ENCODE data around the gene PATJ. TPM values are rescaled to one million over a fixed set of nuclear protein-coding genes. Genes with fewer than 3 reads are reported as not detected.

Gene PATJ
- total and polyA plus RNA-seq, 9 donors = 2.8 to 5.1 (median 3.5) TPM

- WGBS (ENCODE audit: insufficient coverage) = no CpG with 5 or more reads among the region's 4 CpGs
- H3K36me3 ChIP-seq (ENCODE audit: control insufficient read depth, insufficient read depth, low read length) = no peaks in the 10 kb centered on the region
- no peaks in the 10 kb centered on the region for H3K9me3 ChIP-seq (replicated peaks; ENCODE audit: control insufficient read depth, low read depth, low read length)
- DNase-seq = no peak
- no peaks in the 10 kb centered on the region for H3K27me3 ChIP-seq (ENCODE audit: control insufficient read depth, insufficient read depth, low read length)
- peaks cover 4% of the 10 kb centered on the region for H3K4me1 ChIP-seq (ENCODE audit: control insufficient read depth, insufficient read depth, low read length)
- no peak overlapping the region for H3K27ac ChIP-seq (ENCODE audit: low read length)
- no peak overlapping the region for H3K4me3 ChIP-seq (ENCODE audit: low read length)
Observed at GRCh38 chr1:61748566-61748965, 6.3 kb downstream of the PATJ start.

GRCh38 chr1:61749574-61749973 lies 7.3 kb downstream of the PATJ start:
- Histone ChIP-seq H3K4me3 (ENCODE audit: low read length) (no peak overlapping the region), H3K27me3 (ENCODE audit: control insufficient read depth, insufficient read depth, low read length) (no peaks in the 10 kb centered on the region), H3K27ac (ENCODE audit: low read length) (no peak overlapping the region), H3K4me1 (ENCODE audit: control insufficient read depth, insufficient read depth, low read length) (no peaks in the 10 kb centered on the region), H3K36me3 (ENCODE audit: control insufficient read depth, insufficient read depth, low read length) (no peaks in the 10 kb centered on the region), H3K9me3 (replicated peaks; ENCODE audit: control insufficient read depth, low read depth, low read length) (no peaks in the 10 kb centered on the region)
- no CpG with 5 or more reads among the region's 2 CpGs for WGBS (ENCODE audit: insufficient coverage)
- DNase-seq = no peak

- Histone ChIP-seq H3K4me3 (ENCODE audit: low read length) (no peak overlapping the region), H3K27me3 (ENCODE audit: control insufficient read depth, insufficient read depth, low read length) (no peaks in the 10 kb centered on the region), H3K27ac (ENCODE audit: low read length) (no peak overlapping the region), H3K4me1 (ENCODE audit: control insufficient read depth, insufficient read depth, low read length) (no peaks in the 10 kb centered on the region), H3K9me3 (replicated peaks; ENCODE audit: control insufficient read depth, low read depth, low read length) (no peaks in the 10 kb centered on the region), H3K36me3 (ENCODE audit: control insufficient read depth, insufficient read depth, low read length) (no peaks in the 10 kb centered on the region)
- no CpG with 5 or more reads among the region's 1 CpG for WGBS (ENCODE audit: insufficient coverage)
- no peak for DNase-seq
Observed at GRCh38 chr1:61752921-61753389, 10.7 kb downstream of the PATJ start.

GRCh38 chr1:61753998-61754508 lies 11.8 kb downstream of the PATJ start:
- no peak for DNase-seq
- Histone ChIP-seq H3K36me3 (ENCODE audit: control insufficient read depth, insufficient read depth, low read length) (no peaks in the 10 kb centered on the region), H3K4me3 (ENCODE audit: low read length) (no peak overlapping the region), H3K9me3 (replicated peaks; ENCODE audit: control insufficient read depth, low read depth, low read length) (no peaks in the 10 kb centered on the region), H3K4me1 (ENCODE audit: control insufficient read depth, insufficient read depth, low read length) (no peaks in the 10 kb centered on the region), H3K27me3 (ENCODE audit: control insufficient read depth, insufficient read depth, low read length) (no peaks in the 10 kb centered on the region), H3K27ac (ENCODE audit: low read length) (no peak overlapping the region)
- 100% methylated on average over 1 of the region's 1 CpG for WGBS (ENCODE audit: insufficient coverage)

DNA sequence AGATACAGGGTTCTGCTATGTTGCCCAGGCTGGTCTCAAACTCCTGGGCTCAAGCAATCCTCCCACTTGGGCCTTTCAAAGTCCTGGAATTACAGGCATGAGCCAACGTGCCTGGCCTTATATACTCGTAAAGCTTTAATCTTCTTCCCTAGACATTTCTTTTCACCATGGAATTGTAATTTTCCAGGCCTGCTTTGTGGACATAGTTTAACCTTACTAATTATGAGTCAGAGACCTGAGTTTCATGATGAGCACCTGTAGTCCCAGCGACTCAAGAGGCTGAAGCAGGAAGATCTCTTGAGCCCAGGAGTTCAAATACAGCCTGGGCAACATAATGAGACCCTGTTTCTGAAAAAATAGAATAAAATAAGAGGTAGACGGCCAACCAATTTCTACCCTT lies 12.3 kb downstream of the PATJ start:
- Histone ChIP-seq H3K4me3 (ENCODE audit: low read length) (no peak overlapping the region), H3K27me3 (ENCODE audit: control insufficient read depth, insufficient read depth, low read length) (no peaks in the 10 kb centered on the region), H3K36me3 (ENCODE audit: control insufficient read depth, insufficient read depth, low read length) (no peaks in the 10 kb centered on the region), H3K9me3 (replicated peaks; ENCODE audit: control insufficient read depth, low read depth, low read length) (no peaks in the 10 kb centered on the region), H3K4me1 (ENCODE audit: control insufficient read depth, insufficient read depth, low read length) (no peaks in the 10 kb centered on the region), H3K27ac (ENCODE audit: low read length) (no peak overlapping the region)
- no peak for DNase-seq
- WGBS (ENCODE audit: insufficient coverage) = 57% methylated on average over 1 of the region's 4 CpGs

- H3K4me3 ChIP-seq (ENCODE audit: low read length) = no peak overlapping the region
- H3K27ac ChIP-seq (ENCODE audit: low read length) = no peak overlapping the region
- no peaks in the 10 kb centered on the region for H3K4me1 ChIP-seq (ENCODE audit: control insufficient read depth, insufficient read depth, low read length)
- no peaks in the 10 kb centered on the region for H3K27me3 ChIP-seq (ENCODE audit: control insufficient read depth, insufficient read depth, low read length)
- no CpG with 5 or more reads among the region's 3 CpGs for WGBS (ENCODE audit: insufficient coverage)
- DNase-seq = no peak
- H3K9me3 ChIP-seq (replicated peaks; ENCODE audit: control insufficient read depth, low read depth, low read length) = no peaks in the 10 kb centered on the region
- H3K36me3 ChIP-seq (ENCODE audit: control insufficient read depth, insufficient read depth, low read length) = no peaks in the 10 kb centered on the region
Observed at GRCh38 chr1:61756773-61757172, 14.5 kb downstream of the PATJ start.

- no peak overlapping the region for H3K27ac ChIP-seq (ENCODE audit: low read length)
- peak; percentile 16 for DNase-seq
- H3K4me3 ChIP-seq (ENCODE audit: low read length) = no peak overlapping the region
- WGBS (ENCODE audit: insufficient coverage) = no CpG with 5 or more reads among the region's 2 CpGs
- no peaks in the 10 kb centered on the region for H3K27me3 ChIP-seq (ENCODE audit: control insufficient read depth, insufficient read depth, low read length)
- H3K36me3 ChIP-seq (ENCODE audit: control insufficient read depth, insufficient read depth, low read length) = no peaks in the 10 kb centered on the region
- H3K4me1 ChIP-seq (ENCODE audit: control insufficient read depth, insufficient read depth, low read length) = no peaks in the 10 kb centered on the region
- H3K9me3 ChIP-seq (replicated peaks; ENCODE audit: control insufficient read depth, low read depth, low read length) = no peaks in the 10 kb centered on the region
Observed at GRCh38 chr1:61757950-61758349, 15.7 kb downstream of the PATJ start.

DNA sequence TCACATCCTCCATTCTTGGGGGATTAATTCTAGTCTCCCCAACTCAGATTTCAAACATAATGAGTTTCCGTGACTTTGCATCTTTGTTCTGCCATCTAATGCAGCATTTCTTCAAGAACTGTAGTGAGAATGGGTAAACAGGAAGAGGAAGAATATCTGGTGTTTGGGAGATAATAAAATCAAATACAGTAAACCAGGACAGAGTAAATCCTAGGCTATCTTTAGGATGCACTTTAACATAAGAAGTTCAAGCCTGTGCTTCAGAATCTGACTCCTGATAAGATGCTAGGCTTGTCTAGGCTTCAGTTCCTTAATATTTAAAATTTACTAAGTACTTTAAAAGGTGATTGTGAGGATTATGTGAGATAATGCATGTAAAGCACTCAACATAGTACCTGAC lies 27.9 kb downstream of the PATJ start:
- no peak for DNase-seq
- H3K4me3 ChIP-seq (ENCODE audit: low read length) = no peak overlapping the region
- no peak overlapping the region for H3K27ac ChIP-seq (ENCODE audit: low read length)
- H3K4me1 ChIP-seq (ENCODE audit: control insufficient read depth, insufficient read depth, low read length) = no peaks in the 10 kb centered on the region
- H3K36me3 ChIP-seq (ENCODE audit: control insufficient read depth, insufficient read depth, low read length) = no peaks in the 10 kb centered on the region
- H3K27me3 ChIP-seq (ENCODE audit: control insufficient read depth, insufficient read depth, low read length) = no peaks in the 10 kb centered on the region
- no peaks in the 10 kb centered on the region for H3K9me3 ChIP-seq (replicated peaks; ENCODE audit: control insufficient read depth, low read depth, low read length)
- no CpG with 5 or more reads among the region's 1 CpG for WGBS (ENCODE audit: insufficient coverage)

DNA sequence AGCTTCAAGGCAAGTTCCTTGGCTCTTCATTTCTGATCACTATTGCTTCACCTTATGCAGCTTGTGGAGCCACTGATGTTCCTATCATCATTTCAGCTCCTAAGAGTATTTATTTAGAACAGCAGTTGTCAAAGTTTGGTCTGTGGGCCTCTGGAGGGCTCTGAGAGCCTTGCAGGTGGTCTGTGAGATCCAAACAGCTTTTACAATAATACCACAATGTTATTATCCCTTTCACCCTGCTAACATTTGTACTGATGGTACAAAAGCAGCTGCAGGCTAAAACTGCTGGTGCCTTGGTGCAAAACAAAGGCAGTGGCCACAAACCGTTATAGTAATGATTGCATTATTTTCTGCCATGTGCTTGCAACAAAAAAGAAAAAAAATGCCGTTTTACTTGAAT lies 33.8 kb downstream of the PATJ start:
- WGBS (ENCODE audit: insufficient coverage) = no CpG with 5 or more reads among the region's 2 CpGs
- Histone ChIP-seq H3K9me3 (replicated peaks; ENCODE audit: control insufficient read depth, low read depth, low read length) (no peaks in the 10 kb centered on the region), H3K27ac (ENCODE audit: low read length) (no peak overlapping the region), H3K4me3 (ENCODE audit: low read length) (no peak overlapping the region), H3K36me3 (ENCODE audit: control insufficient read depth, insufficient read depth, low read length) (no peaks in the 10 kb centered on the region), H3K4me1 (ENCODE audit: control insufficient read depth, insufficient read depth, low read length) (no peaks in the 10 kb centered on the region), H3K27me3 (ENCODE audit: control insufficient read depth, insufficient read depth, low read length) (no peaks in the 10 kb centered on the region)
- no peak for DNase-seq

DNA sequence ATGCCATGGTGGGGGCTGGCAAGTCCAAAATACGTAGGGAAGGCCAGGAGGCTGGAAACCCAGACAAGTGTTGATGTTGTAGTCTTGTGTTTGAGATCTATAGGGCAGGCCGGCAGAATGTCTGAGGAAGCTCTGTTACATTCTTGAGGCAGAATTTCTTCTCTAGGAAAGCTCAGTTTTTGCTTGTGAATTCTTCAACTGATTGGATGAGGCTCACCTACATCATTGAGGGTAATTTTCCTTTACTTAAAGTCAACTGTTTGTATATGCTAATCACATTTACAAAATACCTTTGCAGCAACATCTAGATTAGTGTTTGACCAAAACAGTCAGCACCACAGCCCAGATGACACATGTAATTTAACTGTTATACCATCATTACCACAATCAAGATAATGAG lies 37.0 kb downstream of the PATJ start:
- Histone ChIP-seq H3K27ac (ENCODE audit: low read length) (no peak overlapping the region), H3K9me3 (replicated peaks; ENCODE audit: control insufficient read depth, low read depth, low read length) (no peaks in the 10 kb centered on the region), H3K36me3 (ENCODE audit: control insufficient read depth, insufficient read depth, low read length) (no peaks in the 10 kb centered on the region), H3K4me1 (ENCODE audit: control insufficient read depth, insufficient read depth, low read length) (no peaks in the 10 kb centered on the region), H3K4me3 (ENCODE audit: low read length) (no peak overlapping the region), H3K27me3 (ENCODE audit: control insufficient read depth, insufficient read depth, low read length) (no peaks in the 10 kb centered on the region)
- no peak for DNase-seq
- 100% methylated on average over 1 of the region's 2 CpGs for WGBS (ENCODE audit: insufficient coverage)

DNA sequence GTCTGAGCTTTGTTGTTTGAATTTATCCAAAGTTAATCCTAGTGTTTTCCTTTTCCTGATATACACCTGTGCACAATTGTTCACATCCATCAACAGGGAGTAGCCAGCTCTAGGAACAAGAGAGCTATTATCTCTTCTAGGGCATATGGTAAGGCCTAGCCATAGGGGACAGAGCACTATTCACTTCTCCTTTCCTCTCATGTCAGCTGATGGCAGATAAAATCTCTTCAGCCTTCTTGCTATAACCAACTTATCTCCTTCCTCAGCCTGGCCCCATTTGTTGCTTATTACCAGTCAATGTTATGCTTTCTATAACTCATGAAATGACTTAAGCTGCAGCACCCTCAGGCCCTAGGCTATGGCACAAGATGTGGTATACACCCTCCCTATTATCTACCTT lies 38.9 kb downstream of the PATJ start:
- Histone ChIP-seq H3K9me3 (replicated peaks; ENCODE audit: control insufficient read depth, low read depth, low read length) (no peaks in the 10 kb centered on the region), H3K27me3 (ENCODE audit: control insufficient read depth, insufficient read depth, low read length) (no peaks in the 10 kb centered on the region), H3K27ac (ENCODE audit: low read length) (no peak overlapping the region), H3K36me3 (ENCODE audit: control insufficient read depth, insufficient read depth, low read length) (no peaks in the 10 kb centered on the region), H3K4me3 (ENCODE audit: low read length) (no peak overlapping the region), H3K4me1 (ENCODE audit: control insufficient read depth, insufficient read depth, low read length) (no peaks in the 10 kb centered on the region)
- DNase-seq = no peak
